ENCODE results near the gene ZNF418. TPM values are rescaled to one million over a fixed set of nuclear protein-coding genes. Genes with fewer than 3 reads are reported as not detected.
A peak's percentile ranks its signal among the peaks of the same experiment; 100 is the strongest.

Gene ZNF418
- polyA plus RNA-seq (ENCODE audit: insufficient read length in 4 of 4): 10 to 100 TPM; 15.4 to 27.7 (median 24.1) TPM

GRCh38 chr19:57934820-57935665, at the start of gene ZNF418:
Gene ZNF418 (minus strand): TSS chr19:57935402. CDS start chr19:57933822, 1,580 bp downstream.
- DNase-seq (ENCODE audit: low read depth in 4 of 4, low spot score in 3 of 4): peak; percentile 62 to 83 (median 73)

GRCh38 chr19:57978586-57979289, 43.5 kb upstream of the ZNF418 start:
- DNase-seq (ENCODE audit: low read depth in 4 of 4, low spot score in 3 of 4): no peak

GRCh38 chr19:57974434-57974833, 39.2 kb upstream of the ZNF418 start, which contains the start of gene C19orf18:
Gene C19orf18 (minus strand): TSS chr19:57974534. CDS start chr19:57974432, 102 bp downstream.
- no peak for DNase-seq (ENCODE audit: low read depth in 4 of 4, low spot score in 3 of 4)

- no peak for DNase-seq (ENCODE audit: low read depth in 4 of 4, low spot score in 3 of 4)
Measured at GRCh38 chr19:57964761-57965160, 29.6 kb upstream of the ZNF418 start.

- no peak for DNase-seq (ENCODE audit: low read depth in 4 of 4, low spot score in 3 of 4)
Measured at GRCh38 chr19:57961785-57962184, 26.6 kb upstream of the ZNF418 start.

- DNase-seq (ENCODE audit: low read depth in 4 of 4, low spot score in 3 of 4): no peak
Measured at GRCh38 chr19:57954996-57955395, 19.8 kb upstream of the ZNF418 start.

- no peak for DNase-seq (ENCODE audit: low read depth in 4 of 4, low spot score in 3 of 4)
Measured at GRCh38 chr19:57949702-57950101, 14.5 kb upstream of the ZNF418 start.

- no peak for DNase-seq (ENCODE audit: low read depth in 4 of 4, low spot score in 3 of 4)
Measured at GRCh38 chr19:57949296-57949695, 14.1 kb upstream of the ZNF418 start.

- DNase-seq (ENCODE audit: low read depth in 4 of 4, low spot score in 3 of 4): peak; percentile 89 to 94 (median 90)
Measured at GRCh38 chr19:57947419-57948134, 12.4 kb upstream of the ZNF418 start, which contains the start of gene ZNF256. Gene ZNF256 (minus strand): TSS chr19:57947706. CDS start chr19:57947474, 232 bp downstream.

- no peak for DNase-seq (ENCODE audit: low read depth in 4 of 4, low spot score in 3 of 4)
Measured at GRCh38 chr19:57947088-57947418, 11.9 kb upstream of the ZNF418 start.

GRCh38 chr19:57946316-57946715, 11.1 kb upstream of the ZNF418 start:
- DNase-seq (ENCODE audit: low read depth in 4 of 4, low spot score in 3 of 4): no peak

GRCh38 chr19:57941593-57941992, 6.4 kb upstream of the ZNF418 start:
- DNase-seq (ENCODE audit: low read depth in 4 of 4, low spot score in 3 of 4): no peak

- DNase-seq (ENCODE audit: low read depth in 4 of 4, low spot score in 3 of 4): no peak
Measured at GRCh38 chr19:57935731-57936130, 529 bp upstream of the ZNF418 start.

- DNase-seq (ENCODE audit: low read depth in 4 of 4, low spot score in 3 of 4): no peak
Measured at GRCh38 chr19:57927587-57927986, 7.6 kb downstream of the ZNF418 start.

GRCh38 chr19:57916168-57916995, 18.8 kb downstream of the ZNF418 start, which contains the start of gene ZNF417:
Gene ZNF417 (minus strand): TSS chr19:57916592. CDS start chr19:57916411, 181 bp downstream.
- peak; percentile 85 to 94 (median 88) for DNase-seq (ENCODE audit: low read depth in 4 of 4, low spot score in 3 of 4)

- no peak for DNase-seq (ENCODE audit: low read depth in 4 of 4, low spot score in 3 of 4)
Measured at GRCh38 chr19:57914531-57914930, 20.7 kb downstream of the ZNF418 start.

GRCh38 chr19:57907394-57907793, 27.8 kb downstream of the ZNF418 start:
- no peak for DNase-seq (ENCODE audit: low read depth in 4 of 4, low spot score in 3 of 4)

- no peak for DNase-seq (ENCODE audit: low read depth in 4 of 4, low spot score in 3 of 4)
Measured at GRCh38 chr19:57905258-57905657, 29.9 kb downstream of the ZNF418 start.

- DNase-seq (ENCODE audit: low read depth in 4 of 4, low spot score in 3 of 4): no peak
Measured at GRCh38 chr19:57903618-57904184, 31.5 kb downstream of the ZNF418 start.

GRCh38 chr19:57900311-57900710, 34.9 kb downstream of the ZNF418 start:
- no peak for DNase-seq (ENCODE audit: low read depth in 4 of 4, low spot score in 3 of 4)

Measured in left renal pelvis (tissue), 4 donors.